SKM-1 (cell line): Measurements from ENCODE around the gene TDRD12.
"Not testable (repeated sequence)": the region's sequence is repeated elsewhere in the genome, so short reads cannot be mapped to it uniquely, and the experiment has no call there.

Experiments
- DNase-seq: peaks from one replicate; lab custom pipeline; 2025; ENCODE audit not compliant: unreplicated experiment; lab: John Stamatoyannopoulos, UW

Gene TDRD12

DNA sequence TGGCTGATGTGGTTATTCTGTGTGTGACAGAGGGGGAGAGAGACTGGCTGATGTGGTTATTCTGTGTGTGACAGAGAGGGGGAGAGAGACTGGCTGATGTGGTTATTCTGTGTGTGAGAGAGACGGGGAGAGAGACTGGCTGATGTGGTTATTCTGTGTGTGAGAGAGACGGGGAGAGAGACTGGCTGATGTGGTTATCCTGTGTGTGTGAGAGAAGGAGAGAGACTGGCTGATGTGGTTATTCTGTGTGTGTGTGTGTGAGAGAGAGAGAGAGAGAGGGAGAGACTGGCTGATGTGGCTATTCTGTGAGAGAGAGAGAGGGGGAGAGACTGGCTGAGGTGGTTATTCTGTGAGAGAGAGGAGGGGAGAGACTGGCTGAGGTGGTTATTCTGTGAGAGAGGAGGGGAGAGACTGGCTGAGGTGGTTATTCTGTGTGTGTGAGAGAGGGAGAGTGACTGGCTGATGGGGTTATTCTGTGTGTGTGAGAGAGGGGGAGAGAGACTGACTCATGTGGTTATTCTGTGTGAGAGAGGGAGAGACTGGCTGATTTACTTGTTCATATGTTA lies 27.1 kb downstream of the TDRD12 start:
- DNase-seq, result not testable (repeated sequence)

DNA sequence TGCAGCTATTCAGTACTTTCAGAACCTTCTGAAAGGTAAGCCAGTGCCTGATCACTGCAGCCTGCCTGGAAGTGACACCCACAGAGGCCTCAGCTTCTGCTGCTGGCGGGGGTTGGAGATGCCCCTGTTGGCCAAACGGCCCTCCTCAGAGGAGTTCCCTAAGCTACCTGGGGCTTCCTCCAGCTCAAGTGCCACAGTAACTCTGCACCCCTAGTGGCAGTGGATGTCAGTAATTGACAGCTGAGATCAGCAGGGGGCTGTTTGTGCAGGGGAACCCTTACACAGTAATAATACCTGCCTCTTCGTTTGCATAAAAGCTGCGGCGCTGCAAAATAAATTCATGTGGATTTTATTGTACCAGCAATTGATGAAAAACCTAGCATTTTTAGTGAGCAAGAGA lies 28.9 kb downstream of the TDRD12 start:
- no peak for DNase-seq

DNA sequence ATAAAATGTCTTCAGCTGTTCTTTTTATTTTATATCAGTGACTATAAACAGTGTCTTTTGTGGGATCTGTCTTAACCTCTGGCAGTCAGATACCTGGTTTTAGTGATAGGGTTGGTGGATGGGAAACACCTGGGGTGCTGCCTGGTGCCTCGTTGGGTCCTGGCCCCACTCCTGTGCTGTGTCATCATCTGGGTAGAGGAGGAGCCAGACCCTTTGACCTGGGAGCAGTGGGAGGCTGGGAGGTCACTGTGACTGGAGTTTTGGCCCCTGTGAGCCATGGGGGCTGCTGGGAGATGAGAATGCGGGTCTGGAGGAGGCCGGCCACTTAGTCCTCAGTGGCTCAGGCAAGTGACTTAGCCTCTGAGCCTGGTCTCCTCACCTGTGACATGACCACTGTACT lies 29.4 kb downstream of the TDRD12 start:
- no peak for DNase-seq

DNA sequence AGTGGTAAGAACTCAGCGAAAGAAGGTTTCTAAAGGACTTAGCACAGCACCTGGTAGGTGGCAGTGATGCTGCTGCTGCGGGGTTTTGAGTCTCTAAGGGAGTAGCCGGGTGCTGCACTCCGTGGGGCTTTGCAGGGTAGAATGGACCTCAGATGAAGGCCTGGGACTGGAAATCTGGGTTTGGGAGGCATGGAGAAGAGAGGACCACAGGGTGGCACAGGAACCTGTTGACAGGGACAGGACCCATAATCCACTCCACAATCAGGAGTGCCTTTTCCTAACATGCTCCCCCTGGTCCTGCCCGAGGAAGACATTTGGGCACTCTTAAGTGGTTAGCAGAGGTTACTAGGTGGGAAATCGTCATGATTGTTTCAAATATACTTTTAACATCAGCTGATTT lies 29.8 kb downstream of the TDRD12 start:
- DNase-seq, result no peak

DNA sequence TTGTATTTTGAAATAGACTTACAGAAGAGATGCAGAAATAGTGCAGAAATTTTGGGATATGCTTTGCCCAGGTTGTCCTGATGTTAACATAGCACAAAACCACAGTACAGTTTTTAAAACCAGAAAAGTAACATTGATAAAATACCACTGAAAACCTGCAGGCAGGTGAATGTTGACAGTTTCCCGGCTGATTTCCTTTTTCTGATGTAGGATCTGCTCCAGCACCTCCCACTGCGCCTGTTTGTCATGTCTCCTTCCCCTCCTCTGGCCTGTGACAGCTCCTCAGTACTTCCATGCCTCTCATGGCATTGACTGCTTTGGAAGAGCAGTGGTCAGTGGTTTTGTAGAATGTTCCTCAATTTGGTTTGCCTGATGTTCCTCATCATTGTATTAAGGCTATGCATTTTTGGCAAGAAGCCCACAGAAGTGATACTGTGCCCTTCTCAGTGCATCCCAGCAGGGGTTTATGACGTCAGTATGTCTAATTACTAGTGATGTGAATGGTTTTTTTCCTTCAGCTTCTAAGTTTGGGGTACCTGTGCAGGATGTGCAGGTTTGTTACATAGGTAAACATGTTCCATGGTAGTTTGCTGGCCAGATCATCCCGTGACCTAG lies 31.0 kb downstream of the TDRD12 start:
- no peak for DNase-seq

DNA sequence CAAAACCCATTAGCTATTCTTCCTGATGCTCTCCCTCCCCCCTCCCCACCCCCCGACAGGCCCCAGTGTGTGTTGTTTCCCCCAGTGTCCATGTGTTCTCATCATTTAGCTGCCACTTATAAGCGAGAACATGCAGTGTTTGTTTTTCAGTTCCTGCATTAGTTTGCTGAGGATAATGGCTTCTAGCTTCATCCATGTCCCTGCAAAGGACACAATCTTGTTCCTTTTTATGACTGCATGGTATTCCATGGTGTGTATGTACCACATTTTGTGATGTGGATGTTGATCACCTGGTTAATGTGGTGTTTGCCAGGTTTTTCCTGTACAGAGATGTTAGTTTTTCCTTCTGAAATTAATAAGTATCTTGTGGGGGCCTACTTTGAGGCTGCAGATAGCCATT lies 31.5 kb downstream of the TDRD12 start:
- no peak for DNase-seq

DNA sequence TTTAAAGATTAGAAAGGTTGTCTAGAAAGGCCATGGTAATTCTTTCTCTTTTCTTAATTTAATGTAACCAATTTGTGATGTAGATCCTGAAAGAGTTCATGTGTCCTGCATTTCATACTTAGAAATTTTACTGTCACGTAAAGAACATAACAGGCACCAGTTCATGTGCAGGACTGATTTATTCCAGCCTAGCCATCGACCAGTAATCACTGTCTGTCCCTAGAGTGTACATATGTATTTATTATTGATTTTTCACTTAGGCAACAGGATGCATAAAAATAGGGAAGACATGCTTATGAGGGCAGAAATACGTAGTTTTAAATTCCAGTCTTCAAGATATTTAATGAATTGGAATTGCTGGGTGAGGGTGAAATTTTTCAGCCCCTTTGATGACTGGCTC lies 37.6 kb downstream of the TDRD12 start:
- DNase-seq, result no peak

DNA sequence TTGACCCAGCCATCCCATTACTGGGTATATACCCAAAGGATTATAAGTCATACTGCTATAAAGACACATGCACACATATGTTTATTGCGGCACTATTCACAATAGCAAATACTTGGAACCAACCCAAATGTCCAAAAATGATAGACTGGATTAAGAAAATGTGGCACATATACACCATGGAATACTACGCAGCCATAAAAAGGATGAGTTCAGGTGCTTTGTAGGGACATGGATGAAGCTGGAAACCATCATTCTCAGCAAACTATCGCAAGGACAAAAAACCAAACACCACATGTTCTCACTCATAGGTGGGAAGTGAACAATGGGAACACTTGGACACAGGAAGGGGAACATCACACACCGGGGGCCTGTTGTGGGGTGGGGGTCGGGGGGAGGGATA lies 45.8 kb downstream of the TDRD12 start:
- DNase-seq, result not testable (repeated sequence)

DNA sequence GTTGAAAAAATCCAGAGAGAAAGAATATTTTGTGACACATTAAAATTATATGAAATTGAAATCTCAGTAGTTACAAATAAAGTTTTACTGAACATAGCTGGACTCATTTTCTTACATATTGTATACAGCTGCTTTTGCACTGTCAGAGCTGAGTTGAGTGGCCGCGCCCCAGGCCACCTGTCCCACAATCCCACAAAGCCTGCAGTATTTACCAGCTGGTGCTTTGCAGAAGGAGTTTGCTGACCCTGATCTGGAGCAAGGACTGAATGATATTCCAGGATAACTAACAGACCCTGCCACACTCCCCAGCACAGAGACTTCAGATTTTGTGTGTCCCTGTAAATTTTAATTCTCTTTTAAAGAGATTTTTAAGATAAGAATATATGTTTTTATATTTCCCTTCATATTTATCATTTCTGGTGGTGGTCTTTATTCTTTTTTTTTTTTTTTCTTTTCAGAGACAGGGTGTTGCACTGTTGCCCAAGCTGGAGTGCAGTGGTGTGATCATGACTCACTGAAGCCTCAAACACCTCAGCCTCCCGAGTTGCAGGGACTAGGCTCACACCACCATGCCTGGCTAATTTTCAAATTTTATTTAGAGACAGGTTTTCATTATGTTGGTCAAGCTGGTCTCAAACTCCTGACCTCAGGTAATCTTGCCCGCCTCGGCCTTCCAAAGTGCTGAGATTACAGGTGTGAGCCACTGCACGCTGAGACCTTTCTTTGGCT lies 48.5 kb downstream of the TDRD12 start:
- DNase-seq, result no peak

DNA sequence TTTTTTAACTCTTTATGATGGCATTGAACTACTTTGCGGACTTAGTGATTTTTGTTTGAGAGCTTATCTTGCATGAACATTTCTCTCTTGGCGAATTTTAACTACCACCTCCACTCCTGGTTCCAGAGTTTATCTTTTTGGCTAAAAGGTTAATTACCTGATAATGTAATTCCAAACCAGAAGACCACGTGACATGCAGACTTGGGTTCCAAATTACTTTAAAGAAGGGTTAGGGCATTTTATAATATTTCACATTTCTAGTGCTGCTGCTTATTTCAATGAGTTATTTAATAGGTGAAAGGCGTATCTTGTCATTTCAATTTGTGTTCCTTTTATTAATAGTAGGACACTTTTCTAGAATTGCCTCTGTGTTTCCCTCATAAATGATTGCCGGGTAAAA lies 52.0 kb downstream of the TDRD12 start:
- no peak for DNase-seq

DNA sequence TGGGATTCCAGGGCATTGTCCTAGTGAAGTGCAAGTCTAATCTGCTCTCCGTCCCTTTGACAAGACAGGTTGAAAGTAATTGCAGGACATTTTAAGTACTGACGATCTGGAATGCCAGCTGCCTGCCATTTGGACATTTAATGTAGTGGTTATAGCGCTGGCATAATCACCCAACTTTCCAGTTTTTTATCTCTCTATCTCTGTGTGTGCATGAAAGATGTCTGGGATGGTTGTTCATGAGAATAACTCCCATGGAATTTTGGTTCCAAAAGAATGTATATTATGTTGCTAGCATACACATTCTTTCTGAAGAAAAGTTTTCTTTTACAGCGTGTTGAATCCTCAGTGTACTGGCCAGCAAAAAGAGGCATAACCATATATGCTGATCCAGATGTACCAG lies 53.6 kb downstream of the TDRD12 start:
- no peak for DNase-seq

DNA sequence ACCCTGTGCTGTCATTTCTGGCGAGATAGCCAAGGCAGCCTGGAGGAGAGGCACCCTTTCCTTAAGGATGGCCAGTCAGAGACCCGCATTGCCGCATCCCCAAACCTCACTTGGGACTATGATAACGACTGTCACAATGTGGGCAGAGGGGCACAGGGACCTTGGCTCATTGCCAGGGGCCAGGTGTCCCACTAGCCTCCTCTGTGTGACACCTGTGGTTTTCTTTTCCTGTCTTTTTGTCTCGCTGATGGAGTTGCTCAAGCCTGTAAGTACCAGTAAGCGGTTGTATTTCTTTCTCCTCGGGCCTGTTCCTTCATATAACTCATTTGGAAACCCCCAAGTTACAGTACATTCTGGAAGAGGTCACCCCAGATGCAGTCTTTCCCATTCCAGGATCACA lies 59.5 kb downstream of the TDRD12 start:
- no peak for DNase-seq

DNA sequence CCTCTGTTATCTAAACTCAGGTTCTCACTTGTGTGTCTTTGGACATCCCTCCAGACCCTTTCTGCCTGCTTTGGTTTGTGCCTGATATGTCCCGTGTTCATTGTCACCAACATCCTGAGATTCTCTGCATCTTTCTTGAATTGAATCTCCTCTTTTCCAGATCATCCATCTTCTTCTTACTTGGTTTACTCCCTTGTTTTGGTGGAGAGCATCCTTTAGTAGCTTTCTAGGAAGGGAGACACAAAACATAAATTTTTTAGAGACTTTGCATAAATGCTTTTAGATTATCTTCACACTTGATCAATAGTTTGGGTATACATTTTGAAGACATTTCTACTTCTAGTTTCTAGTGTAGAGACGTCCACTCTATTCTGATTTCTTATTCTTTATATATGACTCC lies 61.7 kb downstream of the TDRD12 start:
- no peak for DNase-seq

DNA sequence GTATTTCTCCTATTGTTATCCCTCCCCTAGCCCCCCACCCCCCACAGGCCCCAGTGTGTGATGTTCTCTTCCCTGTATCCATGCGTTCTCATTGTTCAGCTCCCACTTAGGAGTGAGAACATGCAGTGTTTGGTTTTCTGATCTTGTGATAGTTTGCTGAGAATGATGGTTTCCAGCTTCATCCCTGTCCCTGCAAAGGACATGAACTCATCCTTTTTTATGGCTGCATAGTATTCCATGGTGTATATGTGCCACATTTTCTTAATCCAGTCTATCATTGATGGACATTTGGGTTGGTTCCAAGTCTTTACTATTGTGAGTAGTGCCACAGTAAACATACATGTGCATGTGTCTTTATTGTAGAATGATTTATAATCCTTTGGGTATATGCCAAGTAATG lies 62.5 kb downstream of the TDRD12 start:
- not testable (repeated sequence) for DNase-seq

DNA sequence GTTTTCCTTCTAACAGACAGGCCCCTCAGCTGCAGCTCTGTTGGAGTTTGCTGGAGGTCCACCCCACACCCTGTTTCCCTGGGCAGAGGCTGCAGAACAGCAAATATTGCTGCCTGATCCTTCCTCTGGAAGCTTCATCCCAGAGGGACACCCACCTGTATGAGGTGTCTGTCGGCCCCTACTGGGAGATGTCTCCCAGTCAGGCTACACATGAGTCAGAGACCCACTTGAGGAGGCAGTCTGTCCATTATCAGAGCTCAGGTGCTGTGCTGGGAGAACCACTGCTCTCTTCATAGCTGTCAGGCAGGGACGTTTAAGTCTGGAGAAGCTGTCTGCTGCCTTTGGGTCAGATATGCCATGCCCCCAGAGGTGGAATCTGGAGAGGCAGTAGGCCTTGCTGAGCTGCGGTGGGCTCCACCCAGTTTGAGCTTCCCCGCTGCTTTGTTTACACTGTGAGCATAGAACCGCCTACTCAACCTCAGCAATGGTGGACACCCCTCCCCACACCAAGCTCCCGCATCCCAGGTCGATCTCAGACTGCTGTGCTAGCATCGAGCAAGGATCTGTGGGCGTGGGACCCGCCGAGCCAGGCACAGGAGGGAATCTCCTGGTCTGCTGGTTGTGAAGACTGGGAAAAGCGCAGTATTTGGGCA lies 67.7 kb downstream of the TDRD12 start:
- DNase-seq, result not testable (repeated sequence)

DNA sequence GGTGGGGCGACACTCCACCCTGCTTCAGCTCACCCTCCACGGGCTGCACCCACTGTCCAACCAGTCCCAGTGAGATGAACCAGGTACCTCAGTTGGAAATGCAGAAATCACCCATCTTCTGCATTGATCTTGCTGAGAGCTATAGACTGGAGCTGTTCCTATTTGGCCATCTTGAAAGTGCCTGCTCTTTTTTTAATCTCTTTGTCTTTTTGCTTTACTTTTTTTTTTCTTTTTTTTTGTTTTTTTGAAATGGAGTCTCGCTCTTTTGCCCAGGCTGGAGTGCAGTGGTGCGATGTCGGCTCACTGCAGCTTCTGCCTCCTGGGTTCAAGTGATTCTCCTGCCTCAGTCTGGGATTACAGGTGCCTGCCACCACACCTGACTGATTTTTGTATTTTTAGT lies 68.3 kb downstream of the TDRD12 start:
- not testable (repeated sequence) for DNase-seq

DNA sequence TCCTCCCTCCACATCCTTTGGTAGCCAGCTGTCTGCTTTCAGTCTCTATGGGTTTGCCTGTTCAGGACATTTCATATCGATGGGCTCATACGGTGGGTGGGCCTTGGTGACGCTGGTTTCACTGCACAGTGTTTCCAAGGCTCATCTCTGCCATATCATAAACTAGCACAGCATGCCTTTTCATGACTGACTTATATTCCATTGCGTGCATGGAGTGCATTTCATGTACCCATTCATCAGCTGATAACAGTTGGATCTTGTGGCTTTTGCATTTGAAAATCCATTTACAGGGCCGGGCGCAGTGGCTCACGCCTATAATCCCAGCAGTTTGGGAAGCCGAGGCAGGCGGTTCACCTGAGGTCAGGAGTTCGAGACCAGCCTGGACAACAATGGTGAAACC lies 69.9 kb downstream of the TDRD12 start:
- DNase-seq, result no peak

DNA sequence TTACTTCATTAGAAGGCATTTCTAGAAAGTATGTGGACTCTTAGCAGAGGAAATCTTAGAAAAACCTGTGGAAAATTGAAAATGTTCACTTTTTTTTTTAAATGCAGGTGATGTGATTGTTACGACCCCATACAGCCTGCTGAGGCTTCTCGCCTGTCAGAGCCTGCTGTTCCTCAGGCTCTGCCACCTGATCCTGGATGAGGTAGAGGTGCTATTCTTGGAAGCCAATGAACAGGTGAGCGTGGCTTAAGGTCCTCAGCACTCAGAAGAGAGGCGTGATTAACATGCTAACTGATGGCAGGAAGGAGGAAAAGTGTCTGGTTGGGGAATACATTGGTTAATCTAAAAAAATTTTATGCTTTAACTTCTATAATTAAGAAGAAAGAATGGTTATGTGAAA lies 78.6 kb downstream of the TDRD12 start:
- no peak for DNase-seq

DNA sequence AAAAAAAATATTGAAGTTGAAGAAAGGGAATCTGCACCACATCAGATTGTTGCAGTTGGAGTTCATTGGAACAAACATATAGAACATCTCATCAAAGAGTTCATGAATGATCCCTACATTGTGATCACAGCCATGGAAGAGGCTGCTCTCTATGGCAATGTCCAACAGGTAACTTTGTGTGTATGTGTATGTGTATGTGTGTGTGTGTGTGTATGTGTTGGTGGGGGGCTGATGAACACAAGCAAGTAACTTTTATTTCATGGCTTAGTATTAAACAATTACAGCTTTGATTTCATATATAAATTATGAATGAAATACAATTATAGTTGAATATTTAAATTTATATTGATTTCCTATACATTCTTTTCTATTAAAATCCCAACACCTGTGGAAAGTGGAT lies 80.6 kb downstream of the TDRD12 start:
- DNase-seq, result no peak

DNA sequence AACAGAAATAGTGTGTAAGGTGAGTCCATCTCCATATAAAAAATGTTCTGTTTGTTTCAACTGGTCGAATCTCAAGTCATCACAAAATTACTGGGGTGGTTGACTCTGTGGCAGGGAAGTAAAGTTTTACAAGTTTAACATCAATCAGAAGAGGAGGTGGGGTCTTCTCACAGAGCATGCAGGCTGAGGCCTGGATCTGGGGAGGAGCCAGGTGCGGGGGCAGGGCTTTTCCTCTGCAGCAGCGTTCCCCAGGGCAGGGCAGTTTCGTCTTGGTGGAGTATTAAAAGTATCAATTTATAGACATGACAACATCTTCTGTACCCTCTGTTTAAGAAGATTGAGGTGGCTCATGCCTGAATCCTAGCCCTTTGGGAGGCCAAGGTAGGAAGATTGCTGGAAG lies 81.2 kb downstream of the TDRD12 start:
- DNase-seq, result no peak

DNA sequence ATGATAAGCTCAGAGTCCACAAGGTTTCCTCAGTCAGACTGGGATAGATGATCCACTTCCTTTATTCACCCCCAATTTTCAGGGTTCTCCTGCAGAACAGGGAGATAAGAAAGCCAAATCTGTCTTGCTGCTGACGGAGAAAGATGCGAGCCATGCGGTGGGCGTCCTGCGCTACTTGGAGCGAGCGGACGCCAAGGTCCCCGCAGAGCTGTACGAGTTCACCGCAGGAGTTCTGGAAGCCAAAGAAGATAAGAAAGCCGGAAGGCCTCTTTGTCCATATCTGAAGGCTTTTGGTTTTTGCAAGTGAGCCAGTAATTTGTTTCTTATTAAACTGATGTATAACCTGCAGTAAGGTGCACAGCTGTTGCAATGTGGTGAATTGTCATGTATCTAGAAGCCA lies 83.3 kb downstream of the TDRD12 start:
- no peak for DNase-seq

DNA sequence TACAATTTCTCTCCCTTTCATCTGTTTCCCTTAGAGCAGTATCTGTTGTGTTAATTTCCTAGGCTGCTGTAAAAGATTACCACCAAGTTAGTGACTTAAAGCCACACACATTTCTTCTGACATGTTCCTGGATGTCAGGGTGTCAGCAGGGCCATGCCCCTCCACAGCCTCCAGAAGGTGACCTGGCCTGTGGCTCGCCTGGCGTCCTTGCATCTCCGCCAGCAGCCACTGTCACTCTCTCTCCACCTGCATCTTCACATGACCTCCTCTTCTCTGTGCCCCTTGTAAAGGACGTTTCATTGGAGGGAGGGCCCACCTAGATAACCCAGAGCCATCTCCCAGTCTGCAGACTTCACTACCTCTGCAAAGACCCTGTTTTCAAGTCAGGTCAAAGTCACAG lies 88.7 kb downstream of the TDRD12 start:
- DNase-seq, result no peak
